Measurements from ENCODE around the gene CD1E.
"Not testable (repeated sequence)": the region's sequence is repeated elsewhere in the genome, so short reads cannot be mapped to it uniquely, and the experiment has no call there.

Gene CD1E

GRCh38 chr1:158366783-158367182, 13.1 kb downstream of the CD1E start:
- DNase-seq, result no peak

DNA sequence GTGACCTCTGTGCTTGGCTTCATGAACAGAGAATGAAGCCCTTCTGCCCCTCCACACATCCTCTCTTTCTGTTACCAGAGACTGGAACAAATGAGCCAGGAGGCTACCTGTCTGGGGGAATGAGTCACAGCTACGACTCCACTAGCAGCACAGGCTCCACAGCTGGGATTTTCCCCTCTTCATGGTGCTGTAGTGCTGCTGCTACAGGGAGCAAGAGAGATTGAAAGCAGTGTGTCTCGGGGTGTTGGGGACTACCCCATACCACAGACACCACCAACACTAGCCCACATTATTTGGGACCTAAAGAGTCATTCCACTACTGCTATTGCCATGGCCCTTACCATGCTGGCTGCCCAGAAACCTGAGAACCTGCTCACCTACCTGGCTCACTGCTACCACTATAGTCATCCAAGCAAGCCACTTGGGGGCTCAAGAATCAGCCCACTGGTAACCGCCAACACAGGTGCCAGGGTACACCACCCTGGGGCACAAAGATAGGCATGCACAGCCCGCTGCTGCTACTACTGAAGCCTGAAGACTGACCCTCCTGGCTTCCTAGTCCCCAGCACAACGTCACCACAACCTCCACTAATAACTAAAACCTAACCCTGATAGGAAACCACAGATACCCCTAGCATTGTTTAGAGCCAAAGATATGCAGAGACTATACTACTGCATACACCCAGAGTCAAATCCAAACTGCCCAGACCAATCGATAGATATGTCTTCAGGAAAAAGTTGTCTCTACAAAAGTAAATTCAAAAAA, 17.7 kb downstream of the CD1E start:
- peak; percentile 37 to 57 for DNase-seq

- DNase-seq, result not testable (repeated sequence)
Measured at GRCh38 chr1:158374101-158374500, 20.4 kb downstream of the CD1E start.

DNA sequence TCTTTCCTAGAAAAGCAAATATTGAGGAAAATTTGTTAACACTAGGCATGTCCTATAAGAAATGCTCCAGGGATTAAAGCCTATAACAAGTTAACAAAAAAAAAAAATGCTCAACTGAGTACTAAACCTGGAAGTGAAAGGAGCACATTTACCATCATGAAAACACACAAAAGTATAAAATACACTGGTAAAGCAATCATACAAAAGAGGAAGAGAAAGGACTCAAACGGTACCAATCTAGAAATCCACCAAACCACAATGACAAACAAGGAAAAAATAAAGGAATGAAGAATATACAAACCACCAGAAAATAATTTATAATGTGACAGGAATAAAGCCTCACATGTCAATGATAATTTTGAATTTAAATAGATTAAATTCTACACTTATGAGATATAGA, 21.2 kb downstream of the CD1E start:
- no peak for DNase-seq

GRCh38 chr1:158390331-158390730, 36.6 kb downstream of the CD1E start:
- DNase-seq, result no peak

GRCh38 chr1:158391099-158391498, 37.4 kb downstream of the CD1E start:
- DNase-seq, result no peak

DNA sequence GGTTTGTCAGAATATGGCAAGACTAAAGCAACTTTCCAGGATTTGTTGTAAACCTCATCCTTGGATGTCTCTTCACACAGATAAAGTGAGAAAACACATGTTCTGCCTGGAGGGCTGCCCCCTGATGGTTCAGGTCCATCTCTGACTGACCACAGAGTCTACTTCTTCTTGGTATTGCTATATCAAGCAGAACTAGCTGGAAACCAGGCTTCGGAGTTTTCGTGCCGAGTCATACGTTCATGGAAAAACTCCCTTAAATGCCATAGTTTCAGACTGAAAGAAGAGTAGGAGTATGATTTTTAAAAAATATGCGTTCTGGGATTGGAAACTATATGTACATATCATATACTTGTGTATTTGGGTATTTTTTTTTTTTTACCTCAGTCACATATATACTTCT, 39.8 kb downstream of the CD1E start:
- no peak for DNase-seq

DNA sequence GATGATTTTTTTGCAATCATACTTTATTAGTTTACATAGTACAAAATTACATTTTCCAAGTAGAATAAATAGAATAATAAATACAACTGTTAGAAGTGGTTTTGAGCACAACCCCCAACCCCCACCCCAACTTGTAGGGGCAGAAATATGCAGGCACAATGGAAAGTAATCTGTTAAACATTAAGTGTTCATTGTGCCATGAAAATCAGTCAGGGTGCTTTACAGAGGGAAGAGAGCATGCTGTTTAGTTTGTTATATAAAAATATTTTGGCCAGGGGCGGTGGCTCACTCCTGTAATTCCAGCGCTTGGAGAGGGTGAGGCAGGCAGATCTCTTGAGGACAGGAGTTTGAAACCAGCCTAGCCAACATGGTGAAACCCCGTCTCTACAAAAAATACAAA, 43.0 kb downstream of the CD1E start:
- DNase-seq, result no peak

DNA sequence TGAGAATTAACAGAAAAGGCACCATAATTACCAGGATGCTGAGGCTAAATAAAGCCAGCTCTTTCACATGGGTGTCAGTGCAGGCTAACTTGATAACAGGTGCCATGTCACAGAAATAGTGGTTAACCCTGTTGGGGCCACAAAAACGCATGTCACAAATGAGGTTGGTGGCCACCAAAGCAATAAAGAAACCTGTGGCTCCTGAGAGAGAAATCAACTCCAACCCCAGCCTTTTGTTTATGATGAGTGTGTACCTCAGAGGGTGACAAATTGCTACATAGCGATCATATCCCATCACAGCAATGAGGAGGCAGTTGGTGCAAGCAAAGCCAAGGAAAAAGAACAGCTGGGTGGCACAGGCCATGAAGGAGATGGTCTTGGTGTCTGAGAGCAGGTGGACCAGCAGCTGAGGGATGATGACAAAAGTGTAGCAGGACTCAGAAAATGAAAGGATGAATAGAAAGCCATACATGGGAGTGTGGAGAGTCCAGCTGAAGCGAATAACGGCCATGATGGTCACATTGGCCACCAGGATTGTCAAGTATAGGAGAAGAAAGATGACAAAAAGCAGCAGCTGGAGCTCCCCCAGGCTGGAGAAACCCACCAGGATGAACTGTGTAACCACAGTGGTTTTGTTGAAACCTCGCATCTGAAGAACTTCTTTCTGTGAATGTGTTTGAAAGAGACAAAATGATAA, 45.3 kb downstream of the CD1E start, which contains the start of gene OR10T2:
Gene OR10T2, minus strand, starts transcription at position 649 of the 697 bp plus-strand sequence. Its CDS starts 0 bp downstream, at position 649.
- no peak for DNase-seq

DNA sequence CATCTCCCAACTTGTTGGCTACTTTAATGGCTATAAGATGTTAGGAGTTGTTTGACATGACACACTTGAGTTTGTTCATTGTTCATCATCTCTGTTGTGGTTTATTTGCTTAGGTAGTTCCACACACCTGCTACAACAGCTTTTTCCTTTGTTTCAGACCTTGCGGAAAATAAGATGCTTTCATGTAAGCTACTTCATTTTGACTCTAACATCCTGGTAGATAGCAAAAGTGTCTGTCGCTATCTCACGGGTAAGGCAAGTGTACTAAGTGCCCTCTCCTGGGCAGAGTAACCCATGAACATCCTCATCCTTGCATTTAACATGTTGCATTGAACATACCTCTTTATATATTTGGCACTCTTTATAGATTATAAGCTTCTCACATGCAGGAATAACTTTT, 47.2 kb downstream of the CD1E start:
- no peak for DNase-seq

DNA sequence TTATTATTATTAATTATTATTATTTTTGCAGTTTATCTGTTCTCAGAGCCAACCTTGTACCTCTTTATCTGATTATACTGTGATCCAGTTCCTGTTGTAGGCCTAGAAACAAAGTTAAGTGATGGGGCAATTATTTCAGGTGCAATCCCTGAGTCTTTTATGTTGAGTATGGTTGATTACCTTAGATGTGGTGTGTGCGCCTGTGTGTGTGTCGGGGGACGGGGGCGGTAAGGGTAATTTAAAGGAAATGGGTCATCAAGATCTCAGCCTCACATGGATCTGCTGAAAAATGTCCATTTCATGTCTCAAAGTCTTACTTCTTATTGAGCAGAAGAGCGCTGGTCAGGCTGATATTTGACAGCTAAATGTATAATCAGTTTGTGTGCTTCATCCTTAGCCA, 53.4 kb downstream of the CD1E start:
- DNase-seq, result no peak

All from activated T-cell treated with anti-CD3 and anti-CD28 coated beads, Interleukin-2, amount 50 U/mL, for 48 hours (primary cell).